ENCODE measurements around the gene CA4. TPM values are rescaled to one million over a fixed set of nuclear protein-coding genes. Genes with fewer than 3 reads are reported as not detected.

The CA4 gene
- total and polyA plus RNA-seq, 4 donors = 50.0 to 57.6 (median 57.3) TPM

GRCh38 chr17:60164697-60165096 is 14.9 kb downstream of the CA4 start:
- ATAC-seq (ENCODE audit: insufficient read depth, low FRiP score) = no peak
- Histone ChIP-seq H3K27me3 (ENCODE audit: control insufficient read depth in 3 of 3, insufficient read depth in 3 of 3, low read length in 2 of 3) (no peaks in the 10 kb centered on the region), H3K4me3 (no peak overlapping the region), H3K27ac (ENCODE audit: low read depth in 1 of 2, low read length in 1 of 2) (no peak overlapping the region), H3K9ac (ENCODE audit: insufficient read depth in 1 of 2, low read length in 2 of 2) (no peak overlapping the region), H3K9me3 (ENCODE audit: control insufficient read depth in 4 of 4, insufficient read depth in 3 of 4, low read length in 3 of 4) (no peaks in the 10 kb centered on the region), H3K36me3 (ENCODE audit: control insufficient read depth in 4 of 4, insufficient read depth in 4 of 4, low read length in 4 of 4) (no peaks in the 10 kb centered on the region), H3K4me1 (ENCODE audit: control insufficient read depth in 5 of 5, insufficient read depth in 5 of 5, low read length in 5 of 5) (peaks cover 0 to 23% (median 5%) of the 10 kb centered on the region in 5 donors)
- DNase-seq = no peak
- 56 to 85% methylated on average over 5 of the region's 5 CpGs for WGBS, 2 donors
- TF ChIP-seq CTCF (IDR thresholded peaks at IDR 0.05; ENCODE audit: control extremely low read depth, extremely low read depth) = no peak

GRCh38 chr17:60165223-60165622 is 15.4 kb downstream of the CA4 start:
- Histone ChIP-seq H3K27me3 (ENCODE audit: control insufficient read depth in 3 of 3, insufficient read depth in 3 of 3, low read length in 2 of 3) (no peaks in the 10 kb centered on the region), H3K4me3 (no peak overlapping the region), H3K27ac (ENCODE audit: low read depth in 1 of 2, low read length in 1 of 2) (peak overlapping the region in 1 of 2 donors; percentile 30), H3K36me3 (ENCODE audit: control insufficient read depth in 4 of 4, insufficient read depth in 4 of 4, low read length in 4 of 4) (no peaks in the 10 kb centered on the region), H3K9ac (ENCODE audit: insufficient read depth in 1 of 2, low read length in 2 of 2) (no peak overlapping the region), H3K4me1 (ENCODE audit: control insufficient read depth in 5 of 5, insufficient read depth in 5 of 5, low read length in 5 of 5) (peaks cover 0 to 27% (median 5%) of the 10 kb centered on the region in 5 donors), H3K9me3 (ENCODE audit: control insufficient read depth in 4 of 4, insufficient read depth in 3 of 4, low read length in 3 of 4) (no peaks in the 10 kb centered on the region)
- 68 to 76% methylated on average over 4 to 5 of the region's 5 CpGs for WGBS, 2 donors
- TF ChIP-seq CTCF (IDR thresholded peaks at IDR 0.05; ENCODE audit: control extremely low read depth, extremely low read depth) = no peak
- DNase-seq = no peak
- ATAC-seq (ENCODE audit: insufficient read depth, low FRiP score) = no peak

GRCh38 chr17:60165971-60166370 is 16.2 kb downstream of the CA4 start:
- Histone ChIP-seq H3K4me3 (no peak overlapping the region), H3K27ac (ENCODE audit: low read depth in 1 of 2, low read length in 1 of 2) (peak overlapping the region in 1 of 2 donors; percentile 41), H3K9ac (ENCODE audit: insufficient read depth in 1 of 2, low read length in 2 of 2) (no peak overlapping the region), H3K36me3 (ENCODE audit: control insufficient read depth in 4 of 4, insufficient read depth in 4 of 4, low read length in 4 of 4) (no peaks in the 10 kb centered on the region), H3K4me1 (ENCODE audit: control insufficient read depth in 5 of 5, insufficient read depth in 5 of 5, low read length in 5 of 5) (peaks cover 0 to 29% (median 9%) of the 10 kb centered on the region in 5 donors), H3K27me3 (ENCODE audit: control insufficient read depth in 3 of 3, insufficient read depth in 3 of 3, low read length in 2 of 3) (no peaks in the 10 kb centered on the region), H3K9me3 (ENCODE audit: control insufficient read depth in 4 of 4, insufficient read depth in 3 of 4, low read length in 3 of 4) (no peaks in the 10 kb centered on the region)
- no peak for TF ChIP-seq CTCF (IDR thresholded peaks at IDR 0.05; ENCODE audit: control extremely low read depth, extremely low read depth)
- WGBS, 2 donors = 52 to 54% methylated on average over 5 of the region's 5 CpGs
- DNase-seq (no peak), ATAC-seq (ENCODE audit: insufficient read depth, low FRiP score) (no peak)
